H1 (cell line): ENCODE measurements around the gene VSX2. TPM values are rescaled to one million over a fixed set of nuclear protein-coding genes. Genes with fewer than 3 reads are reported as not detected.

Experiments used
- CHD7 ChIP-seq: fragments of 300-600 bp; sonication (generic); IDR thresholded peaks from 2 replicates; pipeline ENCODE4 v1.7.1; 2012; ENCODE audit warnings: low read length, moderate library complexity, mild to moderate bottlenecking, inconsistent platforms; ENCODE audit not compliant: insufficient replicate concordance
- EP300 ChIP-seq, 2 experiments: IDR thresholded peaks; 1 replicate in 1 of 2; 2 replicates in 1 of 2; pipeline ENCODE4 v1.6.1; 2011 to 2012; ENCODE audit warnings: low read depth in 2 of 2, low read length in 2 of 2, mild to moderate bottlenecking in 2 of 2, borderline replicate concordance in 1 of 2, inconsistent platforms in 1 of 2, moderate library complexity in 1 of 2
- MAFK ChIP-seq: IDR thresholded peaks from 2 replicates; pipeline ENCODE4 v1.6.1; 2012; ENCODE audit warnings: low read depth, mild to moderate bottlenecking, improper control_type of control experiment, low read length
- SAP30 ChIP-seq: fragments of 300-600 bp; sonication (generic); IDR thresholded peaks from 2 replicates; pipeline ENCODE4 v1.7.1; 2012; ENCODE audit warnings: low read length, moderate library complexity, mild to moderate bottlenecking, inconsistent platforms; ENCODE audit not compliant: insufficient read depth, insufficient replicate concordance
- TBP ChIP-seq: IDR thresholded peaks from 2 replicates; pipeline ENCODE4 v1.6.1; 2011; ENCODE audit warnings: low read depth, low read length, improper control_type of control experiment
- polyA plus RNA-seq, 7 experiments: library from polyadenylated mRNA; depleted of rRNA in 3 of 7; stranded (reverse) in 5 of 7; unstranded in 2 of 7; fragments of >200 nt in 5 of 7; fragments of 200-250 nt in 2 of 7; gene quantifications; 1 replicate in 5 of 7; 2 replicates in 1 of 7; 4 replicates in 1 of 7; pipeline versions ENCODE4 v1.2.1 to v1.2.3, GENCODE V29; 2011 to 2013; ENCODE audit warnings: missing spikeins in 2 of 7, mixed read lengths in 2 of 7
- total RNA-seq: library from RNA; stranded (reverse); fragmentation: NEBNext Ultra II Directional; extraction: Animal tissue kit (Norgen Biotek cat#: 25700); gene quantifications from 2 replicates; pipeline ENCODE4 v1.2.1, GENCODE V29; 2021

VSX2 gene
- total and polyA plus RNA-seq, 2 of the 8 experiments (the other 6 are each of a cell fraction or from before 2014, with no cell fraction given), result 0.08 to 0.22 TPM

- TF ChIP-seq CHD7 (no peak), SAP30 (no peak), MAFK (no peak), EP300 (IDR thresholded peaks at IDR 0.05; ENCODE audit: borderline replicate concordance in 1 of 2, low read depth in 2 of 2, low read length in 2 of 2) (no peak), TBP (no peak)
Observed at GRCh38 chr14:74299061-74299545, 59.9 kb downstream of the VSX2 start (continued).
